Stimulated activated CD8-positive, alpha-beta memory T cell treated with anti-CD3 and anti-CD28 coated beads, Interleukin-2, amount 100 ng/mL, for 48 hours (primary cell): ENCODE data around the gene ESD.
"Not testable (repeated sequence)": the region's sequence is repeated elsewhere in the genome, so short reads cannot be mapped to it uniquely, and the experiment has no call there.

Experiments used
- DNase-seq, 2 donors: peaks; one replicate each; pipeline ENCODE4 v3.0.0-alpha.2; 2020; ENCODE audit warnings: low read depth in 2 of 2

ESD gene, protein sequence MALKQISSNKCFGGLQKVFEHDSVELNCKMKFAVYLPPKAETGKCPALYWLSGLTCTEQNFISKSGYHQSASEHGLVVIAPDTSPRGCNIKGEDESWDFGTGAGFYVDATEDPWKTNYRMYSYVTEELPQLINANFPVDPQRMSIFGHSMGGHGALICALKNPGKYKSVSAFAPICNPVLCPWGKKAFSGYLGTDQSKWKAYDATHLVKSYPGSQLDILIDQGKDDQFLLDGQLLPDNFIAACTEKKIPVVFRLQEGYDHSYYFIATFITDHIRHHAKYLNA

DNA sequence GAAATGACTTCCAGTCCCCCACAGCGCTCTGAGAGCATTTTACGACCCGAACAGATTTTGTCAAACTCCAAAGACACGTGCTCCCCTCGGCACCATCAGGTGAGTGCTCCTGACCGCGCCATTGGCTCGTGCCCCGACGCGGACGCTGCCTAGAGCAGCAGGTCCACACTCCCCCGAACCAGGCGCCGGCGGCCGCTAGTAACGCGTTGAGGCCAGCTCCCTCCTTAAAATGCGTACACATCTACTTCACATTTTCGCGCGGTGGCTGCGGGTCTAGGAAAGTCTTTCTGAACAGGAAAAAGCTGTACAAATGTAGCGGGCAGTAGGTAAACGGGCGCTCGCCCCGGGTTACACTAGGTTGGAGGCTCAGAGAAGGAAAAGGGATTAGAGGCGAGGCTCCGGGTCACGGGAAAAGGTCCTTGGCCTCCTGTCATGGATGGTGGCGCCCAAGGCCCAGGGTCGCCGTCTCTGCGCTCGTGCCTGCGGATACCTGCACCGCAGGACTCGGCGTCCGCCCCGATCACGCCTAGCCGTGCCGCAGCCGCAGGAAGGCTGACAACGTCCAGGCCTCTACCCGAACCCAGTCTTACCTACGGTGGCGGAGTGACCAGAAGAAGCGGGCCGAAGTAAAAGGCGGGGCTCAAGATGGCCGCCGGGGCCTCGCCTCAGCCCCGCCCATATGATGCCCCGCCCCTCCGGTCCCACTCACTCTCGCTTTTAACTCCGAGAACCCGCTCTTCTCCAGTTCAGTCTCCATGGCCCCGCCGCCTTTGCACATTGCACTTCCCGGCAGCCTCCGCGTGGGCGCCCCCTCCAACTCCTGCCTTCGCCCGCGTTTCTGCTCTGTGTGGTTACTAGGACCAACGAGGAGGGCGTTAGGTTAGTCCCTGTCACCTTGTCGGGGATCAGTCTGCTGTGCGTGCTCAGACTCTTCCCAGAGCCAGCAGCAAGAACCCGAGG lies at the start of gene ESD:
TSS of gene ESD (minus strand) at position 647 of the 960 bp plus-strand sequence. CDS start 5,748 bp downstream, outside the sequence.
- DNase-seq = peak; percentile 86 to 92

DNA sequence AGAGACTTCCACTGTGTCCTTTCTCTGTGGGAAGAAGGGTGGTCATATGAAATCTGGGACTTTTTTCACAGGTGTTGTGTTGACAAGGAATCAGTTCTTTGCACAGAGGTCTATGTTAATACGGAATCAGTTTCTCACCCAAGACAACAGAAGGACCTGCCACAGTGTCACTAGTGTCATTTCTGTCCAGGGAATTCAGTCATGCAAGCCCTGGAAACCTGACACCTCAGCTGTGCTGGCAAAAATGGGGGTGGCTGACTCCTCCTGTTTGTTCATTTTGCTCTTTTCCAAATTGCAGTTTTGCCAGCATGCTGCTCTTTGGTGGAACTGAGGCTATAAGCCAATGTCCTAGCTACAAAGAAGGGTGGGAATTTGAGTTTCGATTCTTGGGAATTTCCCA lies 49.8 kb upstream of the ESD start:
- DNase-seq = no peak

DNA sequence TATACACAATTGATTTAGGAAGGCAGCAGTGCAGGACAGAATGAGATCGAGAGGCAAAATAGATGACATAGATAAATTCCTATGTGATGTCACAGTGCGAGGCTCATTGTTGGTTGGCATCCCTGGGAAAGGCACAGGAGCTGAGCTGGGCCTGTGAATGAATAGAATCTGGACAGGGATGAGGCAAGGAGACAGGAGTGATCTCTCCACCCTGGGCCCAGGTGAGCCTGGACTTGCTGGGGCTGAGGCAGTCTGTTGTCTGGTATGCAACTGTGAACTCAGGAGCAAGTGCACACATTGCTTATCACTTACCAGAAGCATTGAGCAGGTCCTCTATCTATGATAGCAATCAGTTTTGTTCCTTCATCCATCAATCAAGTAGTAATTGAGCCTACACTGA lies 48.2 kb upstream of the ESD start:
- DNase-seq = no peak

DNA sequence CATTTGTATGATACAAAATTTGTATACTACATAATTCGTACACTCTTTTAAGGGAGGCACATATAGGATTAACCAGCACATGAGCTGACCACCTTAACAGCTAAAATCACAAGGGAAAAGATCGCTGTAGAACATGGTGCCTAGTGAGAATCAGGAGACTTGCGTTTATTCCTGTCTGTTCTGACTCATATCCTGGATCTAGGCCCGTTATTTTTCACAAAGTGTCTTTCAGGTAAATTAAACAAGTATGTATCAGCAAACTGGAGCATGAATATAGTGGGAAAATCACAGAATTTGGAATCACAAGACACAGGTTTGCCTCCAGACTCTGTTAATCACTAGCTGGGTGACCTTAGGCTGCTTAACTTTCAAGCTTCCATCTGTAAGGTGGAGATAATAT lies 47.5 kb upstream of the ESD start:
- DNase-seq = no peak

DNA sequence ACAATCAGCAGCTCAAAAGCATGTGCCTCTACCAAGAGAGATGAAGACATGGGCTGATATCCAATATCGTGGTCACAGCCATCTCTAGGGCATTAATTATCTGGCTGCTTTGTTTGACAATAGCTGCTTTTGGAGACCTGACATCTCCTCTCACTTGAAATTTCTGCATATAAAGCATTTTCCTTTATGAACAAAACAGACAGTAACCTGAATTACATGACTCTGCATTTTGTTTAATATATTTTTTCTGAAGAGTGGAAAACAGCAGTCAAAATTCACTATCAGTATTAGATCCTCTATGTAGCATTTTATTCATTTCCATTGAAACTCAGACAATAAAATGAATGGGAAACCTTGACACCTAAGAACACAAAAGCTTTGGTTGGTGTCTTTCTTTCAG lies 42.4 kb upstream of the ESD start:
- DNase-seq = no peak

DNA sequence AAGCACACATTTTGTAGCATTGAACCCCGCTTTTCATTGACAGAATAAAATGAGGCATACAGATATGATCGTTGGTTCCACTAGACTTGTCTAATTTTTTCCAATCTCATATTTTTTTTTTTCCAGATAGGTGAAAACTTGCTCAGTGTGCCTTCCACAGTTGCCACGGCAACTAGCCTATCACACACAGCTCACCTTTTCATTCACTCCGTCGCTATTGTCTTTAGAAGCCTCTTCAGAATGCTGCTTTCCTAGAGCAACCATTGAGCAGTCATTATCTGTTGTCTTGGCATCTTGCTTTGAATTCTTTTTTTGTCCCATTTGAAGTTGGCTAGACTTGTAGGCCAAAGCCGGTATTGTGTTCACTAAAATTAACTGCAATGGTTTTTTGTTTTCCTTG lies 37.7 kb upstream of the ESD start:
- DNase-seq = no peak

DNA sequence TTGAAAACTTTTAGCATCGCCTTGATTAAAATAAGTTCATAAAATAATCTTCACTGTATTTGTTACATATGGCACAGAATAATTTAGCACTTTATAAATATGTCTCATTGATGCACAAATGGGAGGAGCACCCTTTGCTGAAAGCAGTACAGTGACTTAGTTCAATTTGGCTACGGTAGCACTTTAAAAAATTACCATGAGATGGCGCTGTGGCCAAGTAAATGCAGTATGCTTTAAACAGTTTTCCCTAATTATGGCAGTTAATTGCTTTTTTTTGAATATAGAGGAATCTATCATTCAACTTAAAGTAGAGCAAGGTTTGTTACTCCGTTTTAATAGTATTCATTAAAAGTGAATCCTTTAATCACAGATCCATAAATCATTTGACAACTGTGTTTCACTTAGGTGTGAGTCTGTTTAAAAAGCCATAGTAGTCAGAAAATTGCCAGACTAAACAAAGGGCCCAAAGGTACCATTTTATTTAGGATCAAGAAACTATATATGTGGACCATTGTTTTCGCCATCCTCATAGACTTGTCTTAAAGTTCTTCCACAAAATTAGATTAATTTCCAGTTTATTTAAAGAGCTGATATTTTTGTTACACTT lies 34.7 kb upstream of the ESD start:
- peak in 1 of 2 donors; percentile 3 for DNase-seq

DNA sequence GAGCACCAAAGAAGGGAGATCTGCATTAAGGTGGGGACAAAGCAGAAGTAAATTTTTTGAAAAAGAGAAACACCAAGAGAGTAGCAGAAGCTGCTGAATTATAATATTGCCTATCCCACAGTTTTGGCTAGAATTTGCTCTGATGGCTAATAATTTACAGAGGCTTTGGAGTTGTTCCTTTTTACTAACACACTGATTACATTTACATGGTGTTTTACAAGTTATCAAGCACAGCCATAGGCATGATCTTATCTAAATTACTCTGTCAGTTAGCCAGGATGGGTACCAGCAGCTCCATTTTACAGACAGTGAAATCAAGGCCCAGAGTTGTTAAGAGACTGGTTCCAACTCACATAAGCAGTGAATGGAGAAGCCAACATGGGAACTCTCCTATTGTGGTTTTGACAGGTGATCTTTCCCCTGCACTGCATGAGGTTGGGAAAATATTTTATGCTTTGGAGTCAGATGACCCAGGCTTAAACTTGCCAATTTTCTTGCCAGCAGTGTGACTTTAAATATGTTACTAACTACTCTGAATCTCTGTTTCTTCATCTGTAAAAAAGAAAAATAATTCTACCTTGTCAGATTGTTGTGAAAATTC lies 33.5 kb upstream of the ESD start:
- DNase-seq = no peak

DNA sequence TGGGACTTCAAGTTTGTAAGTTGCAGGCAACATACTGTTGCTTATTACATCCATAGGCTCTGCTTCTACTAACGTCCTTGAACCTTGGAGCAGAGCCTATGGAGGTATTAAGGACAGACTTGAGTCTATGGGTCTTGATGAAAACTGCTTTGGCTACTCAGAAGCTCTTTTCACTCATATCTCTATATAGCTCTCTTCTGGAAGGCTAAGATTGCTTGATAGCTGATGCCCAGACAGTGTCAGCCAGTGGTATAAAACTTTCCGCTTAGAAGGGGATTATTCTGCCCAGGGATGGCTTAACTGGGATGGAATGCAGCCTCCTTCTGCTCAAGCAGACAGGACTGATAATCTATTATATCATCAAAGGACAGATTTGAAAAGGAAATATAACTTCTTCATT lies 25.6 kb upstream of the ESD start:
- no peak for DNase-seq

DNA sequence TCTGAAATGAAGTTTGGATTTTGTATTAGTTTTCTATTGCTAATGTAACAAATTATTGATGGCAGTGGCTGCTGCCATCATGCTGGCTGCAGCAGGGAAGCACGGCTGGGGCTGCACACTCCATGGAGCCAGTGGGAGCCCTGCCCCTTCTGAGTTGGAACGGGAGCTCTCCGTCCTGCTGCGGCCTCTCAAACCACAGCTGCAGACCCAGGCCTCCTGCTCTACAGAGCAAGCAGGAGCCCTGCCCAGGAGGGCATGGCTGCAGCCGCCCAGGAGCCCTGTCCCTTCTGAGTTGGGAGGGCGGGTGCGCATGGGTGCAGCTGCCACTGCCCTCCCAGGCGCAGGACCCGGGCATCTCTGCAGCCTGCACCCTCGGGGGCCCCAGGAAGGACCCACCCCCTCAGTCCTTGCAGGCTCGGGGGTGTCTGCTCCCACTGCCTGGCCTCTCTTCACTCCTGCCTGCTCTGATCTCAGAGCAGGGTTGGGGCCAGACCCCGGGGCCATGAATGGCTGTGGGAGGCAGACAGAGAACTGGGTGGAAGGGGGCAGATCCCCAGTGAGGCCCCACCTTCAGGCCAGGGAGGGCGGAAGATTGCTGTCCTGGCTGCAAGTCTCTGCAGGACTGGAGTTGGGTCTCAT lies 21.0 kb upstream of the ESD start:
- DNase-seq = no peak

DNA sequence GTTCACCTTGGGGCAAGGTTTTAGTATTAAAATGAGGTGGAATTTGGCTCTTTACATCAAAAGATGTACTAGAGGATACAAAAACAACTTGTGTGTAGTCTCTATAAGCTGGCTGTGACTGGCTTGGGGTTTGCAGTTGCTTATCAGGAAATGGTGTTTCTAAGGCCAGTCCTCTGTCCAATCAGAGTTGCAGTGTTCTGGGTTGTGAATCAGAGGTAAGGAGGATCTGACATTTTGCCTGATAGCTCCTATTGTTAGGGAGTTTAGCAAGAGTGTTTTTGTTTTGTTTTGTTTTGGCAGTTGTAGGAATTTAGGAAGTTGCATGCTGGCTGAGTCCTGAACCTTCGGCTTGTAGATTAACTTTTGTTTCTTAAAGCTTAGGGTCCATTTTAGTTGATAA lies 20.1 kb upstream of the ESD start:
- DNase-seq = no peak

DNA sequence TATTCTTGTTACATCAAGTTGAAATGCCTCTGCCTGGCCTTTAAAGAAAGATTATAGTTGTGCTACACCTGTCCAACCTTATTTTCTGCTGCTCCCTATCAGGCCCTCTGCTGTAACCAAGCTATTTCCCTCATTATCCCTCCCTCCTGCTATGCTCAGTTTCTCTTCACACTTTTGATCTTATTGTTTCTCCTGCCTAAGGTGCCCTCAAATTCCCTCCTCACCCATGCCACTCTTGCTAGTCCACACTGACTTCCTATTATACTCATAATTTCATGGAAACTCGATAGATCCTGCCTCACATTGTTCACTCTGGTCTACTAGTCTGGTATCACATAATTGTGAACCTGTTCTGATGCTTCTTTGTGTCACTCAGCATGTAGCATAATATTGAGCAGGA lies 19.4 kb upstream of the ESD start:
- DNase-seq = no peak

DNA sequence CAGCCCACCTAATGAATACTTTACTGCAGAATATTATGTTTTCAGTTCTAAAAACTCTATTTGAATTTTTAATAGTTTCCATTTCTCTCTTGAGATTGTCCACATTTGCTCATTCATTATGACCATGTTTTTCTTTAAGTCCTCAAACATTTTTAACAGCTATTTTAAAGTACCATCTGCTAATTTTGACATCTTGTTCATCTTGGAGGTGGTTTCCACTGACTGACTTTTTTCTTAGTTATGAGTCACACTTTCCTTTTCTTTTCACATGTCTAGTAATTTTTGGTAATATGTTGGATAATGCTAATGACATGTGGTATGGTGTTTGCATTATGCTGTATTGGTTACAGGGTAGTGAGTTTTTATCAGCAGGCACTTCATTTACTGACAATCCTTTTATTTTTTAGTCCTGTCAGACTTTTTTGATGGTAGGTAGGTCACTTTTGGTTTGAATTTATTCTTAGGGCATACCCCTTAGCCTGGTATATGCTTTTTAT lies 15.4 kb upstream of the ESD start:
- no peak for DNase-seq

DNA sequence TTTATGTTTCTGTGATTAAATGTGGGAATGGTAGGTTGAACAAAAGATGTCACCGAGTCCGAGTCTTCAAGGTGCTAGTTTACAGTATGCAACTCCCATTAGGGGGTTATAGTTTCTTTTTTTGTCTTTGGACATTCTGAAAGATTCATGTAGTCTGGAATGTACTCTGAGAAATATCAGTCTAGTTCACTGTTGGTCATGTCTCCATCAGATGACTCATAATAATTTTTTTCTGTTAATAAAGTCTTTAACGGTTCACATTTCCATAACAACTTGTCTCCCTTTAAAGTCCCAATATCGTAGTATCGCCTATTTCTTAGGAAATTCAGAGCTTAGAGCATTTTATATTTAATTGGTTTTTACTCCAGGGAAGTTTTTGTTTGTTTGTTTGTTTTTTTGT lies 13.5 kb upstream of the ESD start:
- no peak for DNase-seq

DNA sequence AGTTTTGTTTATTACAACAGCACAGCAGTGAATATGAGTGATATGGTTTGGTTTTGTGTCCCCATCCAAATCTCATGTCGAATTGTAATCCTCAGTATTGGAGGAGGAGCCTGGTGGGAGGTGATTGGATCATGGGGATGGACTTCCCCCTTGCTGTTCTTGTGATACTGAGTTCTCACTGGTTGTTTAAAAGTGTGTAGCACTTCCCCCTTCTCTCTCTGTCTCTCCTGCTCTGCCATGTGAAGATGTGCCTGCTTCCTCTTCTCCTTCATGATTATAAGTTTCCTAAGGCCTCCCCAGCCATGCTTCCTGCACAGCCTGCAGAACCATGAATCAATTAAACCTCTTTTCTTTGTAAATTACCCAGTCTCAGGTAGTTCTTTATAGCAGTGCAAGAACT lies 8.0 kb upstream of the ESD start:
- not testable (repeated sequence) for DNase-seq

DNA sequence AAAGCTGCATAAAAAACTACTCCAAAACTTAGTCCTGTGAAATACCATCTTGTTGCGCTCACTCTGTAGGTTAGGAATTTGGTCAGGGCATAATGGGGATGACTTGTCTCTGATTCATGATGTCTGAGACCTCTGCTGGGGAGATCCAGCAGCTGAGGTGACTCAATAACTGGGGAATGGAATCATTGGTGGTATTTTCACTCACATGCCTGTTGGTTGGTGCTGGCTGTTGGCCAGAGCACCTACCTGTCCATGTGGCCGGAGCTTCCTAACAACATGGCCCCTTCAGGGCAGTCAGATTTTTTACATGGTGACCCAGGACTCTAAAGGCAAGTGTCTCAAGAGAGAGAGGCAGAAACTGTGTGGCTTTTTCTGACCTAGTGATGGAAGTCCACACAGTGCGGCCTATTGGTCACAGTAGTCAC lies 7.4 kb upstream of the ESD start:
- DNase-seq = no peak

DNA sequence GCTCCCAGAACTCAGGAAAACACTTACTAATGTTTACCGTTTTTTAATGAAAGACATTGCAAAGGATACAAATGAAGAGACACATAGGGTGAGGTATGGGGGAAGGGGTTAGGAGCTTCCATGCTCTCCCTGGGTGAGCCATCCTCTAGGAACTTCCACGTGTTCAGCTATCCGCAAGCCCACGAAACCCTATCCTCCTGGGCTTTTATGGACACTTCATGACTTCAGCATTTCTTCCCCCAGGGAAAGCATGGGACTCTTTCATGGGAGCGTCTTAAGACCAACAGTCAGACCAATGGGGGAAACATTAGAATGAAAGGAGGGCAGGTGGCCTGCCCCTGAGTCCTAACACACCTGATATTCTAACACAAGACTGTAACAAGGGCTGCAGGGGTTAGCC lies 6.6 kb upstream of the ESD start:
- DNase-seq = no peak

DNA sequence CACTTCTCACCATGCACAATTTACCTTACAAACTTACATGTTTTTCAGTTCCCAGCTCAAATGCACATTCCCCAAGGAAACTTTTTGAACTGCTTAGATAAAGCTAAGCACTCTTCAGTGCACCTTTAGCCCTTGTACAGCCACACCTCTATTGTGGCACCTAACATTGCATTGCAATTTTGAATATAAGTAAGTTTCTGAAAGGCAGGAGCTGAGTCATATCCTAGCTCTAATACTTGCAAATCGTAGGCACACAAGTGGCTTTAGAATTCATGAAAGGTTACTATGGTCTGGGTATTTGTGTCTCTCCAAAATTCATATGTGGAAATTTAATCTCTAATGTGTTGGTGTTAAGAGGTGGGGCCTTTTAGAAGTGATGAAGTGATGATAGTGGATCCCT lies 4.9 kb upstream of the ESD start:
- no peak for DNase-seq

DNA sequence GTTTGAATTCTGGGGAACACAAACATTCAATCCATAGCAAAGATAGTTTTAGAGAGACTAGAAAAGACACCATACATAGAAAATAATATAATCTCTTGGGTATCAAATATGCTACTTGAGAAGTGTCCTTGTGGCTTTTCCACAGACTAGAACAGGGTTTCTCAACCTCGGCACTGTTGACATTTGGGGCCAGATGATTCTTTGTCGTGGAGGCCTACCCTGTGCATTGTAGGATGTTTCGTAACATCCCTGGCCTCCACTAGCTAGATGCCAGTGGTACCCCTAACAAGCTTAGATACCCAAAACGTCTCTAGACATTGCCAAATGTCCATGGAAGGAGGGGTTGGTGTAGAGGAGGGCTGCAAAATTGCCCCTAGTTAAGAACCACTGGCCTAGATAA lies 2.2 kb upstream of the ESD start:
- no peak for DNase-seq

DNA sequence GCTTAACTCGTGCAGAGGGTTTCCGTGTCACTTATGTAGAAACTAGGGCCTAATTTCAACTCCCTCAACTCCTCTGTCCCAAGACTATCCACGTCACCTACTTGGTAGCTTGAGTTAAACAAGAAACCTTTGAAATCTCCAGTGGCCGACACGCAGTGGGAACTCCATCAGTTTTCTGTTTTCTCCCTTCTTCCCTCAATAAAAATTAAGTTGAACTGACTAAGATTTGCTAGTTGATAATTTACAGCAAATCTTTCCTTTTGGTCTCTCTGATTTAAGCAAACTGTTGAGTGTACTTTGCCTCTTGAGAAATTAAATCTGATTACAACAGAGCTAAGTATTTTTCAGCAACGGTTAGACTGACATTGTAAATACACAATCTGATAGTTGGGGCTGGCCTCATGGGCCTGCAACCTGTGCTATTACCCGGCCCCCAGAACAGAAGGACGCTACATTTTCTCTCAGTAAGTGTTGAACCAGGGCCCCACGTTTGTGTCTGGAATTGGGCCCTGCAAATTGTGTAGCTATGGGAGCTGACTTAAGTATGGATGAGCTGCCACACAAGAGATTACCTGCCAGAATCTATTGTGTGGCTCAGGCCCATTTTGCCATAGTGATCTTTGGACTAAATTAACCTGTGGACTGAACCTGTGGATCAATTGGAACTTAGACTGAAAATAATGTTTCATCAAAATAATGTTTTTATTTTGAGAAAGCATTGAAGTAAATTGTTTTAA lies 708 bp upstream of the ESD start:
- no peak for DNase-seq

DNA sequence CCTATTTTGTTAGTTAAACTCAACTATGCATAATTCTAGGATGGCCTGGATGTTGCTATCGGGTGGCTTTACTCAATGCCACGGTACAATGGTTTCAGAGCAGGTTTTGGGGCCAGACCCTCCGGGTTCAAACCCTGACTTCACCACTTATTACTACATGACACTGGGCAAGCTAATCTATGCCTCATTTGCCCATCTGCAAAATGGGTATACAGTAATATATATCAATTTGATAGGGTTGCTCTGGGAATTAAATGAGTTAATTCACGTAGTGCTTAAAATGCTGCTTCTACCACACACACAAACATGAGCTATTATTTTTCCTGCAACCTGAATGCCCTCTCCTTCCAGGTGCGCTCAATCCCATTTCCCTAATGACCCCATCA lies 839 bp downstream of the ESD start:
- no peak for DNase-seq
